ENCODE data around the gene SCYL1.

The SCYL1 gene

DNA sequence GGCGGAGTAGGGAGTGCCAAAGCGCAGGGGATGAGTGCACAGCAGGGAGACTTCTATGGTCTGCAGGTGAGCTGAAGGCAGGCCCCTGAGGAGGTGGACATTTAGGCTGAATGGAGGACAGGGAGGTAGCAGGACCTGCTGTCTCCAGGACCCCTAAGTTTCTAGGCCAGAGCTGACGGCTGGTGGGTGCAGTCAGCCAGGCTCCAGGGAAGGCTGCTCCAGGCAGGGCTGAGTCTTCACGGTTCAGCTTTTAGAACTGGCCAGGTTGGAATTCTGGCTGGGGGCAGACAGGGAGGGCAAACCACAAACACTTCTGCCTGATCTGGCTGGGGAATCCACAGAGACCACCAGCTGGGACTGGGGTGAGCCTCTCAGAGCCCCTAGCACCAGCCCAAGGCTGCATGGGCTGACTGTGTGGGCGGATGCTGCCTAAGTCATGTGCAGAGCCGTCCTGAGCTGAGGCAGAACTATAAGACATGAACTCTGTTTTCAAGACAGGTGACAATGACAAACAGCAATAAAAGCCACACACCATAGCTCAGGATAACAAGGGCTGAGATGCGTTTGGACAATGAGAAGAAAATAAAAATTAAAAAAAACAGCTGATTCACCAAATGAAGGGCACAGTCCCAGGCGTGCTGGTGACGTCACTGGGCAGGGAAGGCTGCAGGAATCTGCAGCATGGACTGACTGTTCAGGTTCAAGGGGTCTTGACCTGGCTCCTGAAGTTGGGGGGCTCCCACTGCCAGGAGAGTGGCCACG, 36.4 kb upstream of the SCYL1 start:
- no peaks in the 10 kb centered on the region for H3K27me3 ChIP-seq (ENCODE audit: control insufficient read depth in 1 of 2, insufficient read depth in 2 of 2, low read length in 2 of 2)
- H3K9ac ChIP-seq (ENCODE audit: low read length) = peak overlapping the region; percentile 78
- no peaks in the 10 kb centered on the region for H3K36me3 ChIP-seq (ENCODE audit: insufficient read depth, low read length)
- H3K4me3 ChIP-seq (ENCODE audit: low read depth in 1 of 2, low read length in 2 of 2) = peak overlapping the region; percentile 22 to 57
- peaks cover 90% of the 10 kb centered on the region for H3K4me1 ChIP-seq (ENCODE audit: insufficient read depth, low read length)
- H3K9me3 ChIP-seq (ENCODE audit: low read length) = no peaks in the 10 kb centered on the region
- H3K27ac ChIP-seq (ENCODE audit: low read depth, low read length) = peak overlapping the region; percentile 100

DNA sequence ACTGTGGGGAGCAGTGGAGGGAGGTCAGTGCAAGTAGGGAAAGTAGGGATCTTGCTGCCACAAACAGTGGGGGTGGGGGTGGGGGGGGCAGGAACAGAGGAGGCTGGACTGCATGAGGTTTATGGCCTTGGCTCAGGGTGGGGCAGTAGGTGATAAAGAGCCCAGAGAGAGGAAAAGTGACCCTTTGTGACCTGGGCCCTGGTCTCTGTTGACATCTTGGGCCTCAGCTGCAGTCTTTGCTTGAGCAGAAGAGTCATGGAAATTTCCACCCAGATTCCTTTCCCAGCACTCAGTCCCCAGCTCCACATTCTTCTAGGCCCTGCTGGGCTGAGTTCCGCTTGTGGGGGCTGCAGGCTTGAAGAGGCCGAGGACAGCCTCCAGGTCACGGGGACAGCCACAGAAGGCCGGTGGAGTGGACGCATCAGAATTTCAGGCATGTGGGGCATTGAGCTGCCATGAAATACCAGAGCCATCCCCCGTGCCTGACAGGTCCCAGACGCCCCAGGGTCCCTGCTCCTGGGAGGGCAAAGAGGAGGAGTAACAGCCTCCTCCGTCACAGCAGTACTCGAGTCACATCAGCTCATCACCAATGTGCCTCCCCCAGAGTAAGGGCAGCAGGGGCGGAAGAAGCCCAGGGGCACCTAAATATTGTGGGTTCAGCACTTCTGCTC, 35.7 kb upstream of the SCYL1 start:
- peaks cover 94% of the 10 kb centered on the region for H3K4me1 ChIP-seq (ENCODE audit: insufficient read depth, low read length)
- H3K36me3 ChIP-seq (ENCODE audit: insufficient read depth, low read length) = no peaks in the 10 kb centered on the region
- peak overlapping the region; percentile 100 for H3K27ac ChIP-seq (ENCODE audit: low read depth, low read length)
- peak overlapping the region; percentile 78 for H3K9ac ChIP-seq (ENCODE audit: low read length)
- H3K4me3 ChIP-seq (ENCODE audit: low read depth in 1 of 2, low read length in 2 of 2) = peak overlapping the region in 1 of 2 donors; percentile 57
- H3K27me3 ChIP-seq (ENCODE audit: control insufficient read depth in 1 of 2, insufficient read depth in 2 of 2, low read length in 2 of 2) = no peaks in the 10 kb centered on the region
- no peaks in the 10 kb centered on the region for H3K9me3 ChIP-seq (ENCODE audit: low read length)

DNA sequence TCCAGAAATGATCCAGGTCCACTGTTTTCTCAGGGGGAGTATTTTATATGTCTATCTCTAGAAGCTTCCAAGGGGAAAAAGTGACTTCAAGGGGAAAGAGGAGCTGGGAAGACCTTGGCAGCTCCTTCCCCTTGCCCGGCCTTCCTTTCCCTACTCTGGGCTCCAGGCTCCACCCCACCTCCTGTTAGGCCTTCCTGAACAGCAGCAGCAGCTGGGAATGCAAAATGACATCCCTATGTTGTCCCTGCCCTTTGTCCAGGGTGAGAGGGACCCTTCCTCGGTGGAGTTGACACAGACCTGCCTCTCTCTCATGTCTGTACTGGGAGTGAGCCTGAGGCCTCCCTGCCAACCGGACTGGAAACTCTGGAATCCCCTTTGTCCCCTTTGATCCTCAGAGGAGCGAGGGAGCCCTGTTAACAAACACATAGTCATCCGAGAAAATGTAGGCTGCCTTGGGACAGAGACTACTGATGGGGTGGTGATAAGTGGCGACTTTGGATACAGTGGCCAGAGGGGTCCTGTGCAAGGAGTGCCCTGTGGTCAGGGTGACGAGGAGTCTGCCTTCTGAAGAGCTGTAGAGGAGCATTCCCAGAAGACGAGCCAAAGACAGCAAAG, 35.1 kb upstream of the SCYL1 start:
- H3K4me3 ChIP-seq (ENCODE audit: low read depth in 1 of 2, low read length in 2 of 2) = peak overlapping the region in 1 of 2 donors; percentile 12
- peak overlapping the region; percentile 100 for H3K27ac ChIP-seq (ENCODE audit: low read depth, low read length)
- H3K9me3 ChIP-seq (ENCODE audit: low read length) = no peaks in the 10 kb centered on the region
- H3K36me3 ChIP-seq (ENCODE audit: insufficient read depth, low read length) = no peaks in the 10 kb centered on the region
- peaks cover 96% of the 10 kb centered on the region for H3K4me1 ChIP-seq (ENCODE audit: insufficient read depth, low read length)
- no peaks in the 10 kb centered on the region for H3K27me3 ChIP-seq (ENCODE audit: control insufficient read depth in 1 of 2, insufficient read depth in 2 of 2, low read length in 2 of 2)
- H3K9ac ChIP-seq (ENCODE audit: low read length) = peak overlapping the region; percentile 78

DNA sequence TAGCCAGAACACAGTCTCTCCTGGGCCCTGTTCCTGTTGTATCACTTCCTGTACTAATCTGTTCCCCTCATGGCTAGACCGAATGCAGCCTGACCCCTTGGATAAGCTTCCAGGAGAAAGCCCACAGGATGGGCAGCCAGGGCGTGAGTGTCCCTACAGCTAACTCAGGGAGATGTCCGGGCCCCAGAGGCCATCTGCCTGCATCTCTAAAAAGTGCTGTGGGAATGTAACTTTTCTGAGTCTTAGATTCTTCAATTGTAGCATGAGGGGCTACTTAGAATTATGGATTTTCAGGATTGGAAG, 33.8 kb upstream of the SCYL1 start:
- H3K4me1 ChIP-seq (ENCODE audit: insufficient read depth, low read length) = peaks cover 90% of the 10 kb centered on the region
- no peaks in the 10 kb centered on the region for H3K27me3 ChIP-seq (ENCODE audit: control insufficient read depth in 1 of 2, insufficient read depth in 2 of 2, low read length in 2 of 2)
- H3K9me3 ChIP-seq (ENCODE audit: low read length) = no peaks in the 10 kb centered on the region
- peak overlapping the region in 1 of 2 donors; percentile 10 for H3K4me3 ChIP-seq (ENCODE audit: low read depth in 1 of 2, low read length in 2 of 2)
- H3K36me3 ChIP-seq (ENCODE audit: insufficient read depth, low read length) = no peaks in the 10 kb centered on the region
- peak overlapping the region; percentile 100 for H3K27ac ChIP-seq (ENCODE audit: low read depth, low read length)
- H3K9ac ChIP-seq (ENCODE audit: low read length) = peak overlapping the region; percentile 35

DNA sequence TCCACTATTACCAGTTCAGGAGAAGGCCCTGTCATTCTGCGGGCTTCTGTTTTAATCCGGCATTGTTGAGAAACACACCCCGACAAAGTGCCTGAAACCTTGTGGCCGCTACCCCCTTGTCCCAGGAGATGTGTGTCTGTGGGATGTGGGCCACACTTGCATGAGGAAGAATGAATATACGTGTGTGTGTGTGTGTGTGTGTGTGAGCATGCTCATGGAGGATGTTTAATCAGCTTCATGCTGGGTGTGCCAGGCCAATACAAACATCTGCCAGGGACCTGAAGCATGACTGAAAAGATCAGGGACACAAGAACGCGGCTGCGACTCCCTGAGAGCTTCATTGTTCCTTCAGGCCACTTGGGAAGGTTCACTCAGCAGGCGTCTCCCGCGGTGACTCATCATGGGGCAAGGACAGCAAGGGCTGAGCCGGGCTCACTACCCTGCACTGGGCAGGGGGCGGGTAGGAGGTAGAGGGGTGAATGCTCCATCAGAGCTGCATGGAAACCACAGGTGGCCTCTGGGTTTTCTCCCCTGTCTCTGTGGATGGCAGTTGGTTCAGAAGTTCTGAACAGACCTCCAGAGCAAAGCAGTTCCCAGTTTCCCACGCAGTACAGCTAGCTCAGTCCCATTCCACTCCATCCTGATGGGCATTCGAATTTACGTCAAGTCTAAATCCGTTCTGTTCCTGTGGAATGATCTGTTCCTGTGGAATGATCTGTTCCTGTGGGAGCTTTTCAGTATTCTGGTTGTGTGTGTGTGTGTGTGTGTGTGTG, 33.1 kb upstream of the SCYL1 start:
- no peaks in the 10 kb centered on the region for H3K27me3 ChIP-seq (ENCODE audit: control insufficient read depth in 1 of 2, insufficient read depth in 2 of 2, low read length in 2 of 2)
- no peaks in the 10 kb centered on the region for H3K9me3 ChIP-seq (ENCODE audit: low read length)
- peak overlapping the region; percentile 9 to 10 for H3K4me3 ChIP-seq (ENCODE audit: low read depth in 1 of 2, low read length in 2 of 2)
- H3K27ac ChIP-seq (ENCODE audit: low read depth, low read length) = peak overlapping the region; percentile 100
- H3K36me3 ChIP-seq (ENCODE audit: insufficient read depth, low read length) = no peaks in the 10 kb centered on the region
- H3K4me1 ChIP-seq (ENCODE audit: insufficient read depth, low read length) = peaks cover 90% of the 10 kb centered on the region
- H3K9ac ChIP-seq (ENCODE audit: low read length) = peak overlapping the region; percentile 40

DNA sequence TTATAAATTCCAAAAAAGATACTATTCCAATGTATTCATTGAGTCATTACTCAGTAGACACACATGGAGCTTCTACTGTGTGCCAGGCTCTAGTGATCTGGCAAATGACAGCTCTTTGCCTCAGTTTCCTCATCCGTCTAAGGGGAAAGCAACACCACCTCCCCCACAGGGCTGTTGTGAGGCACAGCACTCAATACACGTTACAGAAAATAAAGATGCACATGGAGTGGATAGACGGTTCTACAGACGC, 32.6 kb upstream of the SCYL1 start:
- H3K4me1 ChIP-seq (ENCODE audit: insufficient read depth, low read length) = peaks cover 89% of the 10 kb centered on the region
- peak overlapping the region; percentile 40 for H3K9ac ChIP-seq (ENCODE audit: low read length)
- no peaks in the 10 kb centered on the region for H3K27me3 ChIP-seq (ENCODE audit: control insufficient read depth in 1 of 2, insufficient read depth in 2 of 2, low read length in 2 of 2)
- no peaks in the 10 kb centered on the region for H3K36me3 ChIP-seq (ENCODE audit: insufficient read depth, low read length)
- H3K9me3 ChIP-seq (ENCODE audit: low read length) = no peaks in the 10 kb centered on the region
- peak overlapping the region in 1 of 2 donors; percentile 20 for H3K4me3 ChIP-seq (ENCODE audit: low read depth in 1 of 2, low read length in 2 of 2)
- H3K27ac ChIP-seq (ENCODE audit: low read depth, low read length) = peak overlapping the region; percentile 100

DNA sequence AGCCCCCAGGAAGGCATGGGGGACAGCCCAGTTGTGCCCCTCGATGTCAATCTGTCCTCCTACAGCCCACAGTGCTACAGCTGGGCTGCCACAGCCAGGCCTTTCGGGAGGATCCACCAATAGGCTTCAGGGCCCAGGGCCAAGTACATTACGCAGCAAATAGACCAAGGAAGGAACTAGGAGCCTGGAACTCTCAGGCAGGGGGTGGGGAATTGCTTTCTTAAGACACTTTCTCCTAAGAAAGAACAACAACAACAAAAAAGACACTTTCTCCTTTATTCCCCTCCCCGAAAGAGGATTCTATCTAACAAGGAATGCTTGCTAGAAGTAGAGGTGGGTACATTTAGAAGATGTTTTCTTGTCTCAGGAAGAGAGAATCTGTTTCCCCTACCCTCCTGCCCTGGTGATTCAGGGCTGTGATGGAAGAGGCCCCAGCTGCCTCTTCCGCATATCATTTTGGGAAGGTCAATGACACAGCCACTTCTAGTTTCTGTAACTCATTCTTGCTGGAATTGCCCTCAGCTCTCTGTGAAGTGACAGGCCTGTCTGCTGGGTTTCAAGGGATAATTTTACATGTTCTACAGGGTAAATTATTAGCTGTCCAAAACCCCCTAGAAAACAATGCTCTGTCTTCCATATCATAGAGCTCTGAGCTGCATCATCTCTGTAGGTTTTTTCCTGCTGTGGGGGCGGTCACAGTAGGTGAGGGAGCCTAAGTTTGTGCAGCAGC, 32.1 kb upstream of the SCYL1 start:
- no peaks in the 10 kb centered on the region for H3K27me3 ChIP-seq (ENCODE audit: control insufficient read depth in 1 of 2, insufficient read depth in 2 of 2, low read length in 2 of 2)
- H3K27ac ChIP-seq (ENCODE audit: low read depth, low read length) = peak overlapping the region; percentile 100
- H3K4me3 ChIP-seq (ENCODE audit: low read depth in 1 of 2, low read length in 2 of 2) = peak overlapping the region in 1 of 2 donors; percentile 20
- no peaks in the 10 kb centered on the region for H3K9me3 ChIP-seq (ENCODE audit: low read length)
- no peaks in the 10 kb centered on the region for H3K36me3 ChIP-seq (ENCODE audit: insufficient read depth, low read length)
- peaks cover 86% of the 10 kb centered on the region for H3K4me1 ChIP-seq (ENCODE audit: insufficient read depth, low read length)
- H3K9ac ChIP-seq (ENCODE audit: low read length) = peak overlapping the region; percentile 40

DNA sequence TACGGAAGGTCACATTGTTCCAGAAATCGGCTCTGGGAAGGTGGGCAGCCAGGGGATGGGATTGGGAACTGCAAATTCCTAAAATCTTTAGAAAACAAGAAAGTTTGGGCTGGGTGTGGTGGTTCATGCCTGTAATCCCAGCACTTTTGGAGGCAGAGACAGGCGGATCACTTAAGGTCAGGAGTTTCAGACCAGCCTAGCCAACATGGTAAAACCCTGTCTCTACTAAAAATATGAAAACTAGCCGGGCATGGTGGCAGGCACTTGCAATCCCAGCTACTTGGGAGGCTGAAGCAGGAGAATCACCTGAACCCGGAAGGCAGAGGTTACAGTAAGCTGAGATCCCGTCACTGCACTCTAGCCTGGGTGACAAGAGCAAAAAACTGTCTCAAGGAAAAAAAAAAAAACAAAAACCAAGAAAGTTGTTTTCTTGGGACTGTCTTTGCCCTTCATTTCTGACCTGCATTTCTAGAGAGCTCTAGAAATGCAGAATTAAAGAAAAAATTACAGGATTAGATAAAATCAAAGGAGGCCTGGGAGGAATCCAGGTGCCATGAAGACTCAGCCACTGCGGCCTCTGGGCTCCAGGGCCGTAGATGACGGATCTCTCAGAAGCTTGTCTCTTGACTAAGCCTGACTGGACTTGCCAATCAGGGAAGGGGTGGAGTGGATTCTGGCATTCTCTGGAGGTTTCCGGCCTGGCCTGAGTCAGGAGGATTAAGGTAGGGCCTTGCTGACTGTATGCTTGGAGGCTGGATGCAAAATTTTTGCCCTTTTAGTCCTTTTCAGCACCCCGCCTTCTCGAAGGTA, 31.3 kb upstream of the SCYL1 start:
- Histone ChIP-seq H3K27me3 (ENCODE audit: control insufficient read depth in 1 of 2, insufficient read depth in 2 of 2, low read length in 2 of 2) (no peaks in the 10 kb centered on the region), H3K4me1 (ENCODE audit: insufficient read depth, low read length) (peaks cover 78% of the 10 kb centered on the region), H3K36me3 (ENCODE audit: insufficient read depth, low read length) (no peaks in the 10 kb centered on the region), H3K9me3 (ENCODE audit: low read length) (no peaks in the 10 kb centered on the region), H3K9ac (ENCODE audit: low read length) (peak overlapping the region; percentile 40), H3K27ac (ENCODE audit: low read depth, low read length) (peak overlapping the region; percentile 100), H3K4me3 (ENCODE audit: low read depth in 1 of 2, low read length in 2 of 2) (peak overlapping the region in 1 of 2 donors; percentile 20)

DNA sequence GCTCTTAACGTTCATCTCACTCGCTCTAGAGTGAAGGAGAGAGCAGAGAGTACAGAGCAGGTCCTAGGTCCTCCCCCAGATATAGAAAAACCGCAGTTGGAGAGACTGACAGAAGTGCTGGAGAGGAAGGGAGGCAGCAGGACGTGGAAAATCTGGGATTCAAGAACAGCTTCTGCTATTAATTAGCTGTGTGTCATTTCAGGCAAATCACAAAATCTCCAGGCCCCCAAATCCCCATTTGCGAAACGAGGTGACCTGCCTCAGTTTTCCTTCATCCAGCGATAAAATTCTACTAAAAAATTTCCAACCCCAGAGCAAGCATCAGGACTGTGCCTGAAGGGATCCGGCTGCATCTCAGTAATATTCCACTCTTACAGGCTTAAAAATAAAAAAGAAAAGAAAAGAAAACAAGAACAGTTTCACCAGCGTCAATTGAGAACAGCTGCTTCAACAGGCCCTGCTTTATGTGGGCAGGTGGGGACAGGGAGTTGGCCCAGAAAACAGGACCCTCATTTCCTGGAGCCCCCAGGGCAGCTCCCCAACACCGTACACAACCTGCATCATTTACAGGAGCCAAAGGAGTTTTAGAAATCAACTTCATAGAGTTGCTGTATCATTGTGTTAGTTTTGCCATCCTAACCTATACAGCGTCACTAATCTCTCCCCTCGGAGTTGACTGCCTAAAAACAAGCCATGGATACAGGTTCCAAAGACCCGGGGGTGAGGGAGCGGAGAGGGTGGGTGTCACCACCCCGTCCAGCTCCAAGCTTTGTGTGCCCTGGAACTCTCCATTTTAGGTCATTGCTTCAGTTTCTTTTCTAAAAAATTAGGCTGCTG, 28.4 kb upstream of the SCYL1 start:
- peaks cover 10% of the 10 kb centered on the region for H3K36me3 ChIP-seq (ENCODE audit: insufficient read depth, low read length)
- no peaks in the 10 kb centered on the region for H3K27me3 ChIP-seq (ENCODE audit: control insufficient read depth in 1 of 2, insufficient read depth in 2 of 2, low read length in 2 of 2)
- no peaks in the 10 kb centered on the region for H3K9me3 ChIP-seq (ENCODE audit: low read length)
- H3K27ac ChIP-seq (ENCODE audit: low read depth, low read length) = peak overlapping the region; percentile 83
- H3K4me1 ChIP-seq (ENCODE audit: insufficient read depth, low read length) = peaks cover 50% of the 10 kb centered on the region
- peak overlapping the region; percentile 0 to 48 for H3K4me3 ChIP-seq (ENCODE audit: low read depth in 1 of 2, low read length in 2 of 2)
- H3K9ac ChIP-seq (ENCODE audit: low read length) = peak overlapping the region; percentile 92
